Esophagus squamous epithelium (tissue), 5 donors: ENCODE data around the gene ANO10. TPM values are rescaled to one million over a fixed set of nuclear protein-coding genes. Genes with fewer than 3 reads are reported as not detected.

Experiments
- DNase-seq: peaks from one replicate; lab custom pipeline; 2025; lab: John Stamatoyannopoulos, UW
- H3K27ac ChIP-seq, 4 donors: fragments of 200-600 bp; sonication (generic); one replicate each; pipeline ENCODE4 v1.5.1; 2016 to 2019; ENCODE audit warnings: mild to moderate bottlenecking in 1 of 4
- H3K27me3 ChIP-seq, 4 donors: fragments of 200-600 bp; sonication (generic); 1 replicate in 3 of 4; 2 replicates in 1 of 4; pipeline versions ENCODE4 v1.5.1 to v1.6.0; 2017 to 2021; ENCODE audit warnings: antibody characterized with exemption in 1 of 4
- H3K36me3 ChIP-seq, 3 donors: fragments of 200-600 bp; sonication (generic); one replicate each; pipeline ENCODE4 v1.5.1; 2016 to 2019
- H3K4me1 ChIP-seq, 3 donors: fragments of 200-600 bp; sonication (generic); one replicate each; pipeline ENCODE4 v1.5.1; 2017 to 2019
- H3K4me3 ChIP-seq, 4 donors: fragments of 200-600 bp; sonication (generic); 1 replicate in 3 of 4; 2 replicates in 1 of 4; pipeline ENCODE4 v1.5.1; 2016 to 2019; ENCODE audit warnings: mild to moderate bottlenecking in 2 of 4, moderate library complexity in 1 of 4
- H3K9me3 ChIP-seq, 3 donors: fragments of 200-600 bp; sonication (generic); one replicate each; pipeline ENCODE4 v1.5.1; 2016 to 2019
- POLR2A ChIP-seq, 4 donors: fragments of 450-650 bp; IDR thresholded peaks; one replicate each; pipeline ENCODE4 v1.6.1; 2017; ENCODE audit warnings: antibody characterized with exemption in 4 of 4, mild to moderate bottlenecking in 4 of 4, moderate library complexity in 3 of 4
- WGBS, 2 donors: methylation state at CpG; one replicate each; pipeline ENCODE4 v1.1.5; 2018; 5-methylcytosine and 5-hydroxymethylcytosine counted together
- intact Hi-C: fragments of 100-400 bp; cut with DNase I; formaldehyde crosslinking; loops from one replicate; pipeline ENCODE4 v1.15.0; 2022
- total RNA-seq, 4 donors: library from RNA; depleted of rRNA; stranded (reverse); fragments of >200 nt; gene quantifications; one replicate each; pipeline ENCODE4 v1.1.0, GENCODE V29; 2016
- TF ChIP-seq, protein P1 (sequence below), 6 experiments: fragments of 450-650 bp in 4 of 6; fragments of 200-600 bp in 2 of 6; sonication (generic) in 2 of 6; IDR thresholded peaks; one replicate each; pipeline ENCODE4 v1.5.1; 2016 to 2019; ENCODE audit warnings: antibody characterized with exemption in 6 of 6, mild to moderate bottlenecking in 4 of 6, moderate library complexity in 4 of 6
- donor health status: DM: yes; HTN: yes; CAD: no.

The ANO10 gene
- total RNA-seq, 4 donors from 2014 or later = 18.5 to 22.3 (median 20.3) TPM

DNA sequence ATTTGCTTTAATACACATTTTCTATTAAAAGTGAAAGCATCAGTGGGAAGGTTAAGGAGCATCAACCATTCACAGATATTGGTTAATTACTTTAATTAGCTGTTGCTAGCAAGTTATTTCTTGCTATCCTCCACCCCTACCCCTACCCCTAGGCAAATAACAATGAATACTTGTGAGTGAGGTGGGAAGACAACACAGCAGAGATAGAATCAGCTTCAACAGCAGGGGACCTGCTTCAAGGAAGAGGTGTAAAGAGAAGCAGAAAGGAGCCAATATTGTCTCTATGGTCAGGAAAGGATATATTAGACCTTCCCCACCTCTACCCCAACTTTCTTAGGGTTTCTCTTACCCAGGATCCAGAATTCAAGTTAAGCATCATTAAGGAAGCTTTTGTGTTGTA lies 186.1 kb downstream of the ANO10 start:
- DNase-seq = no peak
- H3K4me3 ChIP-seq = no peak overlapping the region
- H3K9me3 ChIP-seq = peaks cover 0 to 8% (median 0%) of the 10 kb centered on the region in 3 donors
- H3K36me3 ChIP-seq = peaks cover 0 to 11% (median 0%) of the 10 kb centered on the region in 3 donors
- H3K27me3 ChIP-seq = no peaks in the 10 kb centered on the region
- H3K4me1 ChIP-seq = no peaks in the 10 kb centered on the region
- TF ChIP-seq, protein P1, sequence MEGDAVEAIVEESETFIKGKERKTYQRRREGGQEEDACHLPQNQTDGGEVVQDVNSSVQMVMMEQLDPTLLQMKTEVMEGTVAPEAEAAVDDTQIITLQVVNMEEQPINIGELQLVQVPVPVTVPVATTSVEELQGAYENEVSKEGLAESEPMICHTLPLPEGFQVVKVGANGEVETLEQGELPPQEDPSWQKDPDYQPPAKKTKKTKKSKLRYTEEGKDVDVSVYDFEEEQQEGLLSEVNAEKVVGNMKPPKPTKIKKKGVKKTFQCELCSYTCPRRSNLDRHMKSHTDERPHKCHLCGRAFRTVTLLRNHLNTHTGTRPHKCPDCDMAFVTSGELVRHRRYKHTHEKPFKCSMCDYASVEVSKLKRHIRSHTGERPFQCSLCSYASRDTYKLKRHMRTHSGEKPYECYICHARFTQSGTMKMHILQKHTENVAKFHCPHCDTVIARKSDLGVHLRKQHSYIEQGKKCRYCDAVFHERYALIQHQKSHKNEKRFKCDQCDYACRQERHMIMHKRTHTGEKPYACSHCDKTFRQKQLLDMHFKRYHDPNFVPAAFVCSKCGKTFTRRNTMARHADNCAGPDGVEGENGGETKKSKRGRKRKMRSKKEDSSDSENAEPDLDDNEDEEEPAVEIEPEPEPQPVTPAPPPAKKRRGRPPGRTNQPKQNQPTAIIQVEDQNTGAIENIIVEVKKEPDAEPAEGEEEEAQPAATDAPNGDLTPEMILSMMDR (IDR thresholded peaks at IDR 0.05) = no peak
- no peak for TF ChIP-seq POLR2A (IDR thresholded peaks at IDR 0.05)
- intact Hi-C loops = no loop called here
- H3K27ac ChIP-seq = no peak overlapping the region

DNA sequence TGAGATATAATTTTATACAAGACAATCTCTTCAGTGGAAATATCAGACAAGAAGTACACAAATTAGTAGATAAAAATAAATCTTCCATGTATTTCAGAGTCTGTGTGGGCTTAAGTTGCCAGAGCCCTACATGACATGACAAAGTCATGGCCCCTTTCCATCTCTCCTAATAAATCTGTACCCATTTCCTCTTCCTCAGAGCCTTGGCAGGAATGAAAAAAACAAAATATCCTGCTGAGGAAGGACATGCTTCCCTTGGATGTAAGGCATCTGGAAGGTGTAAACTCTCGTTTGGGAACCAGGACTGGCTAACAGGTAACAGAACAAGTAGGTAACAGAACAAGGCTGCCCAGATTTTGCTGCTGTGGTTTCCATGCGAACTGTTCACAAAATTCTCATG lies 187.4 kb downstream of the ANO10 start:
- H3K27me3 ChIP-seq = no peaks in the 10 kb centered on the region
- H3K4me3 ChIP-seq = no peak overlapping the region
- TF ChIP-seq, protein P1 (IDR thresholded peaks at IDR 0.05) = no peak
- TF ChIP-seq POLR2A (IDR thresholded peaks at IDR 0.05) = no peak
- 59 to 77% methylated on average over 2 of the region's 2 CpGs for WGBS, 2 donors
- DNase-seq = no peak
- H3K4me1 ChIP-seq = no peaks in the 10 kb centered on the region
- peaks cover 0 to 8% (median 0%) of the 10 kb centered on the region in 3 donors for H3K9me3 ChIP-seq
- intact Hi-C loops = no loop called here
- H3K36me3 ChIP-seq = peaks cover 0 to 11% (median 0%) of the 10 kb centered on the region in 3 donors
- no peak overlapping the region for H3K27ac ChIP-seq

DNA sequence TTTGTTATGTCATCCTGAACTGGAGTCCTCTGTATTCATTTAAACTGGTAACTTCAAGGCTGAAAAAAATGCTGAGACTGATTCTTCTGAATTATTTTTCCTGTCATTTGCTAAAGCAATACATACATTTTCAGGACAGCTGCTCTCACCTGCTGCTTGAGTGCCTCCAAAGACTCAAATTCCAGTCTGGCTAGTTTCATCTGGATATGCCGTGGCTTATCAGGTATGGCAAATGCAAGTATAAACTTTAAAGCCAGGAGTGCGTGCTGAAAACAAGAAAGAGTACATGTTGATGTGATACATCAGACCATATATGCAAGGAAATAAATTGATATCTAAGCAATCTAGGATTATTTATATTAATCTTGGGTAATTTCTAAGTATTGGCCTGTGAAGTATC lies 189.3 kb downstream of the ANO10 start:
- intact Hi-C loops = no loop called here
- Histone ChIP-seq H3K4me1 (no peaks in the 10 kb centered on the region), H3K27ac (no peak overlapping the region), H3K4me3 (no peak overlapping the region), H3K27me3 (no peaks in the 10 kb centered on the region), H3K36me3 (peaks cover 0 to 14% (median 0%) of the 10 kb centered on the region in 3 donors), H3K9me3 (no peaks in the 10 kb centered on the region)
- TF ChIP-seq, protein P1 (IDR thresholded peaks at IDR 0.05) = no peak
- TF ChIP-seq POLR2A (IDR thresholded peaks at IDR 0.05) = no peak
- WGBS, 2 donors = 85 to 96% methylated on average over 2 of the region's 2 CpGs
- no peak for DNase-seq

DNA sequence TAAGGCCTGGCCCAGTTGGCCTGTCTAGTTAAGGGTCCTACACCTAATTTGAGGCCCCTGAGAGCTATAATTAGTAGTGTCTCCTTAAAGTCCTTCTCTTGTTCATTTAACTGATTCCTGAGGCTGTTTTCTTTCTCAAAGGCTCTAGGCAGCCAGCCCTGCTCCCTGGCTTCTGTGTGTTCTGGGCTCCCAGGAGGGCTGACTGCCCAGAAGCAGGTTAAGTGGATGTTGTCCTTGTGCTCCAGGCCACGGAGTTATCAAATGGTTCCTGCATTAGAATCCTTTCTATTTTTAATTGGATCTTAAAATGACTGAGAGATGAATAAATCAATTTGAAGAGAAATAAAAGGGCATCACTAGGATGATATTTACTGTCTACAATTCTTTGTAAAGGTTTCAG lies 195.4 kb downstream of the ANO10 start:
- Histone ChIP-seq H3K36me3 (peaks cover 0 to 7% (median 0%) of the 10 kb centered on the region in 3 donors), H3K4me3 (no peak overlapping the region), H3K27ac (no peak overlapping the region), H3K27me3 (no peaks in the 10 kb centered on the region), H3K4me1 (peaks cover 0 to 6% (median 0%) of the 10 kb centered on the region in 3 donors), H3K9me3 (peaks cover 0 to 10% (median 8%) of the 10 kb centered on the region in 3 donors)
- no peak for DNase-seq
- no peak for TF ChIP-seq POLR2A (IDR thresholded peaks at IDR 0.05)
- WGBS, 2 donors = 39 to 45% methylated on average over 1 of the region's 1 CpG
- intact Hi-C loops = no loop called here

DNA sequence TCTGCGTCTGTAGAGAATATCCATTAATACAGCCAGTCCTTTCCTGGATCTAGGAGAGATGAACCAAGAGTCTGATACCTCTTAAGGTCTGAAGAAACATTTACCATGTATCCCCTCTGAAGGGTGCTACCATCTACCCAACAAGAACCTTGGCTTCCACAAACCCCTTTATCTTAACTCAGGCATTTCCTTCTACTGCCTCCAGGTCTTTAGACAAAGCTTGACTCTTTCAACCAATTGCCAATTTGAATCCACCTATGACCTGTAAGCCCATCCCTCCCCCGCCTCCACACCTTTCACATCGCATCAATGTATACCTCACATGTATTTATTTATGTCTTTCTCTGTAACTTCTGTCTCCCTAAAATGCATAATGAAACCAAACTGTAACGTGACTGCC lies 196.0 kb downstream of the ANO10 start:
- TF ChIP-seq, protein P1 (IDR thresholded peaks at IDR 0.05) = no peak
- no peak for TF ChIP-seq POLR2A (IDR thresholded peaks at IDR 0.05)
- H3K27ac ChIP-seq = no peak overlapping the region
- H3K27me3 ChIP-seq = no peaks in the 10 kb centered on the region
- H3K4me3 ChIP-seq = no peak overlapping the region
- WGBS, 2 donors = 82 to 85% methylated on average over 4 of the region's 4 CpGs
- H3K4me1 ChIP-seq = peaks cover 0 to 6% (median 0%) of the 10 kb centered on the region in 3 donors
- H3K9me3 ChIP-seq = peaks cover 0 to 10% (median 8%) of the 10 kb centered on the region in 3 donors
- intact Hi-C loops = no loop called here
- H3K36me3 ChIP-seq = peaks cover 0 to 4% (median 0%) of the 10 kb centered on the region in 3 donors
- no peak for DNase-seq

DNA sequence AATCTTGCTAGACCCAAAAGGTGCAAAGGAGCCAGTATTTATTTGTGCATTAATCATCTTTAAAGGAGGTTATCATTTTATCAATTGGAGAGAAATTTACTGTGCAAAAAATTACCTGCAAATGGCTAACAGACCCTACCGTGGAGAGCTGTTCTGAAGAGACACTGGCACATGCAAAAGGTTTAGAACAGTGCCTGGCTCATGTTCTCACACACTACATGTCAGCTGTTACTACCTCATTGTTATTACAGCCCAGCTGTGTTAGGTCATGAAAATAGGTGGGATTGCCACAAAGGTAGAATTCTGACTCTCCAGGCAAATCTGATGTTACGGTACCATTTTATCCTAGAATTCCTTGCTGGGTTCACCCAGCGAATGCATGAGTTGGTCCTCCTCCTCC lies 198.2 kb downstream of the ANO10 start:
- H3K27ac ChIP-seq = peak overlapping the region in 2 of 4 donors; percentile 0 to 12
- no peak overlapping the region for H3K4me3 ChIP-seq
- TF ChIP-seq, protein P1 (IDR thresholded peaks at IDR 0.05) = no peak
- no peak for TF ChIP-seq POLR2A (IDR thresholded peaks at IDR 0.05)
- peaks cover 0 to 6% (median 0%) of the 10 kb centered on the region in 3 donors for H3K4me1 ChIP-seq
- 64 to 76% methylated on average over 3 of the region's 3 CpGs for WGBS, 2 donors
- peaks cover 0 to 10% (median 8%) of the 10 kb centered on the region in 3 donors for H3K9me3 ChIP-seq
- DNase-seq = no peak
- H3K27me3 ChIP-seq = no peaks in the 10 kb centered on the region
- intact Hi-C loops = no loop called here
- peaks cover 0 to 4% (median 0%) of the 10 kb centered on the region in 3 donors for H3K36me3 ChIP-seq
